ENCODE results near the gene ATF4.

DNA sequence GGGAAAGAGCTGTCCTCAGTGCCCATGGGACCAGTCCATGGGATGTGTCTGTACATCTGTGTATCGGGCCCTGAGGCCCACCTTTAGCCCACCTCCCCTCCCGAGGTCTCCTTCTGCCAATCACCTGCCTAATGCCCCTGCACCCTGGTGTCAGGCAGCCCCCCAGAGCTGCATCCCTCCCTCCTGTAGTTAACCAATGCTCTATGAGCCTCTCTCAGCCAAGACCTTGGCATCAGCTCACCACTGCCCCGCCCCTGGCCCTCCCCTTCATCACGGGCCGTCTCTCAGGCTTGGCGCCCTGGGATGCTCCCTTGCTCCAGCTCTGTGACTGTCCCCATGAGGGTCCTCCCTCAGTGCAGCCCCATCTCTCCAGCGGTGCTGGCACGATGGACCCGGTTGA lies 45.0 kb upstream of the ATF4 start:
- TF ChIP-seq, protein P1, sequence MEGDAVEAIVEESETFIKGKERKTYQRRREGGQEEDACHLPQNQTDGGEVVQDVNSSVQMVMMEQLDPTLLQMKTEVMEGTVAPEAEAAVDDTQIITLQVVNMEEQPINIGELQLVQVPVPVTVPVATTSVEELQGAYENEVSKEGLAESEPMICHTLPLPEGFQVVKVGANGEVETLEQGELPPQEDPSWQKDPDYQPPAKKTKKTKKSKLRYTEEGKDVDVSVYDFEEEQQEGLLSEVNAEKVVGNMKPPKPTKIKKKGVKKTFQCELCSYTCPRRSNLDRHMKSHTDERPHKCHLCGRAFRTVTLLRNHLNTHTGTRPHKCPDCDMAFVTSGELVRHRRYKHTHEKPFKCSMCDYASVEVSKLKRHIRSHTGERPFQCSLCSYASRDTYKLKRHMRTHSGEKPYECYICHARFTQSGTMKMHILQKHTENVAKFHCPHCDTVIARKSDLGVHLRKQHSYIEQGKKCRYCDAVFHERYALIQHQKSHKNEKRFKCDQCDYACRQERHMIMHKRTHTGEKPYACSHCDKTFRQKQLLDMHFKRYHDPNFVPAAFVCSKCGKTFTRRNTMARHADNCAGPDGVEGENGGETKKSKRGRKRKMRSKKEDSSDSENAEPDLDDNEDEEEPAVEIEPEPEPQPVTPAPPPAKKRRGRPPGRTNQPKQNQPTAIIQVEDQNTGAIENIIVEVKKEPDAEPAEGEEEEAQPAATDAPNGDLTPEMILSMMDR (conservative IDR thresholded peaks at IDR 0.05; ENCODE audit: low read depth, low read length) = no peak
- TF ChIP-seq EZH2phosphoT487 (IDR thresholded peaks at IDR 0.05; ENCODE audit: borderline replicate concordance, low read length) (no peak), EZH2 (IDR thresholded peaks at IDR 0.05; ENCODE audit: low read length, unreplicated experiment) (no peak)
